ENCODE measurements around the gene ELL3. TPM values are rescaled to one million over a fixed set of nuclear protein-coding genes. Genes with fewer than 3 reads are reported as not detected.

ELL3 gene
- total and polyA plus RNA-seq, 10 of the 15 experiments (the other 5 are each of a cell fraction or from before 2014, with no cell fraction given): 12.9 to 30.3 (median 20.2) TPM

GRCh38 chr15:43808960-43809678, 32.4 kb upstream of the ELL3 start (continued):
- TF ChIP-seq ZNF592 (IDR thresholded peaks at IDR 0.05) (peak; percentile 74; the same call in 1 of the 2 replicates), SP1 (IDR thresholded peaks at IDR 0.05; ENCODE audit: low read depth, low read length) (no peak), ZBTB4 (CRISPR knock-in tag; IDR thresholded peaks at IDR 0.05) (no peak), BRCA1 (IDR thresholded peaks at IDR 0.05; ENCODE audit: low read depth, low read length) (no peak), PAX8 (IDR thresholded peaks at IDR 0.05) (no peak), BCL3 (IDR thresholded peaks at IDR 0.05; ENCODE audit: borderline replicate concordance, insufficient read depth, low read depth, low read length, poor library complexity, severe bottlenecking) (no peak), YY1 (IDR thresholded peaks at IDR 0.05; ENCODE audit: low read depth, low read length) (peak; percentile 21; the same call in 1 of the 2 replicates), ELK1 (IDR thresholded peaks at IDR 0.05; ENCODE audit: low read depth, low read length) (no peak), ZBTB40 (IDR thresholded peaks at IDR 0.05; ENCODE audit: borderline replicate concordance) (no peak), NFXL1 (IDR thresholded peaks at IDR 0.05; ENCODE audit: borderline replicate concordance) (no peak), BCL11A (IDR thresholded peaks at IDR 0.05; ENCODE audit: low read depth, low read length) (peak; percentile 97), BHLHE40 (IDR thresholded peaks at IDR 0.05; ENCODE audit: borderline replicate concordance in 1 of 2, low read depth in 2 of 2, low read length in 1 of 2) (peak; percentile 63 to 80; a peak in 3 of 4 replicates), HDAC2 (IDR thresholded peaks at IDR 0.05) (no peak), SRF (IDR thresholded peaks at IDR 0.05; ENCODE audit: low read depth in 2 of 2, low read length in 2 of 2) (no peak), NRF1 (conservative IDR thresholded peaks at IDR 0.05; ENCODE audit: low read depth, low read length) (no peak)

Measured in GM12878 (cell line).